ENCODE measurements around the gene OPN1SW.

Gene OPN1SW

DNA sequence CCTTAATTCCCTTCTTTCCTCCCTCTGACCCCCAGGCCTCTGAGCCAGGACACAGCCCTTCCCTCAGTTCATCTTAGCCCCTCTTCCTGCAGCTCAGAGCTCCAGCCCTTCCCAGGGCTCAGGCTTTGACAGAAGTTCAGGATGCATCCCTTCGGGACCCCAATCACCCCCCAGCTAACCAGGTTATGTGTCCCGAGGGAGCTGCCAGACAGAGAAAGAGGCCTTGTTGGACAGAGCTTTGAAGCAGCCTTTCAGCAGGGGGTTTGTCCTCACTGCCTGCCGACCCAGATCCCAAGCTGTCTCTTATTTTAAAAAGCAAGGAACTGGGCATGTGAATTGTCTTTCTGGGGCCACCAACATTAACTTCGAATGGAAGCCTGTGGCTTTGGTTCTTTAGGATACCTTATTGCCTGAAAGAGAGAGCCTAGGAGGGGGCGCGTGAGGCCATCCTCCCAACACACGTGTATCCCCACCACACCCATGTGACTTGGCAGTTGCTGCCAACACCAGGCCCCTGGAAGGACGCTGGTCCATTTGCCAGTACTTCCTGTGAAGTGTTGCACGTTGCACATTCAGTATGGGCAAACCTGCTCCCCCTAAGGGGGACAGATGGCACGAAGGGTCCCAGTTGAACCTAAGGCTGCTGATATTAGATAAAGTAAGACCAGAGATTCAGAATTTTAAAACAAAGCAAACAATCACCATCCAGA, 17.0 kb upstream of the OPN1SW start:
- no peak for DNase-seq

DNA sequence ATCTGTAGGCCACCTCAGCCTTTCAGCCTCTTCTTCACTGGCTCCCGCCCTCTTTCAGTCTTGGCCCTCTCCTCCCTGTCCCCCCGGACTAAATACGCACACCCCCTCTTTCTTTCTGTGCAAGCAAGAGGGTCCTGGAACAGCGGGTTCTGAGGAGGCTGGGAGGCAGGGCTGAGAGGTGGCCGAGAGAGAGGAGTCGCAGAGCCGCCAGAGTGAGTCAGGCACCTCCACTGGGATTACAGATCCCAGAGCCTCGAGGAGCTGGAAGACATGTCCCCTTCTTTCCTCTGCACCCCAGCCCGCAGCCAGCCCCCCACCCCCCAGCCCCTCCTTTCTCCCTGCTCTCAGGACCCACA, 16.4 kb upstream of the OPN1SW start:
- DNase-seq = no peak

DNA sequence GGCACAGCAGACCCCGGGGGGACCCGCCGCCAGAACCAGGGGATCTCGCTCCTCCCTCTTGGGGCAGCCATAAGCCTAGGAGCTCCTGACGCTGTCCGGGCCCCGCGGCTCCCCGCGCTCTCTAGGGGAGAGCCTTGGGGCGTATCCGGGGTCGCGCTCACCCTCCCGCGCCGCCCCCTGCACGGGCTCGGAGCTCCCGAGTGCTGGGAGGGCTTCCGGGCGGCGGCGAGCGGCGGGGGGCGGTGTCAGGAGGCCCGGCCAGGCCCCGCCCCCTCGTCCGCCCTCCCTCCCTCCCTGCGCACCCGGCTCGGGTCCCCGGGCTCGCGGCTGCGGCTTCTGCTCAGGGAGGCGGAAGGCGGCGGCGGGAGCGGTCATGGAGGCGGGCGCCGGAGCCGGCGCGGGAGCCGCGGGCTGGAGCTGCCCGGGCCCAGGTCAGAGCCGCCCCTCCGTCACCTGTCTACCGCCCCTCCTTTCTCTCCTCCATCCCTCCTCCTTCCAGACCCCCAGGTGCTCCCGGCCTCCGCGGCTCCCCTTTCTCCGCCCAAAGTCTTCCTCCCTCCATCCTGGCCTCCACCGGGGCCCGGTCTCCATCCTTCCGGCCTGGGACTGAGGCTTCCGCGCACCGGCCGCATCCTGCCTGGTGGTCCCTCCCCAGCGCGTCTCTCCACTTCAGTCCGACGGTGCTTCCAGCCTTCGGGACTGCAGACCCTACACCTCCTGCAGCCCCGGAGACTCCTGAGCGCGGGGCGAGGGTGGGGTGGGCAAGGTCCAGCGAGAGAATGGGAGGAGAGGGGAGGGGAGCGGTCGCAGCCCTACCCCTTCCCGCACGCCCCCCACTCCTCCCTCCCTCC, 15.8 kb upstream of the OPN1SW start, which contains the start of gene CCDC136:
TSS of gene CCDC136 (plus strand) at position 848 of the 851 bp plus-strand sequence. CDS start 444 bp downstream, outside the sequence.
- DNase-seq = no peak

DNA sequence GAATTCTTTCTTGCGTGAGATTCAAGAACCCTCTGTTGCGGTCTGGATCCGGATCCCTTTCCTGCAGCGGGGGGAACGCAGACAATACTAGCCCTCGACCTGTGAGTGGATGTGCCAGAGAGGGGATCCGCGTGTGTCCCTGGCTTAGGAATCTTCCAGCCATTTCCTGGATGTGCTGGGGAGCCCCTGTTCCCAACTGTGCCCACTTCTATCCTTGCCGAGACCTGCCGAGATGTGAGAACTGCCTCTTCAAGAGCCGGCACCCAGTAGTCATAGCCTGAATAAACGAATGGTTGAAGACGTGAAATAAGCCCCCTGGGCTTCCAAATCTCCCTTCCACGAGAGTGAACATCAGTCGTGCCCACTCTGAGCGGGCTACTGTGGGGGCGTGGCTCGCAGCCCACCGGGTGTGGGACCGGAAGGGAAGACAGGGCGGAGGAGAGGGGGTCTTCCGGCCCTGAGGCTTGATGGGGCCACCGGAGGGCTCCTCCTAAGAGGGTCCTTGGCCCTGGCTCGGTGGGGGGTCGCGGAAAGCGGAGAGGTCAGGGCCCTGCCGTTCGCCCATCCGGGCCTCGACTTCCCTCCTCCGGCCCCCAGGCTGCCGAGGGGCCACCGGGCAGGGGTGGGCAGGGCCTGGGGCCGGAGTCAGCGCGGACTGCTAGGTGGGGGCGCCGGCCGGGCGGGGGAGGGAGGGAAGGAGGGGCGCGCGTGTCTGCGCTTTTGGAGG, 14.9 kb upstream of the OPN1SW start:
- no peak for DNase-seq

DNA sequence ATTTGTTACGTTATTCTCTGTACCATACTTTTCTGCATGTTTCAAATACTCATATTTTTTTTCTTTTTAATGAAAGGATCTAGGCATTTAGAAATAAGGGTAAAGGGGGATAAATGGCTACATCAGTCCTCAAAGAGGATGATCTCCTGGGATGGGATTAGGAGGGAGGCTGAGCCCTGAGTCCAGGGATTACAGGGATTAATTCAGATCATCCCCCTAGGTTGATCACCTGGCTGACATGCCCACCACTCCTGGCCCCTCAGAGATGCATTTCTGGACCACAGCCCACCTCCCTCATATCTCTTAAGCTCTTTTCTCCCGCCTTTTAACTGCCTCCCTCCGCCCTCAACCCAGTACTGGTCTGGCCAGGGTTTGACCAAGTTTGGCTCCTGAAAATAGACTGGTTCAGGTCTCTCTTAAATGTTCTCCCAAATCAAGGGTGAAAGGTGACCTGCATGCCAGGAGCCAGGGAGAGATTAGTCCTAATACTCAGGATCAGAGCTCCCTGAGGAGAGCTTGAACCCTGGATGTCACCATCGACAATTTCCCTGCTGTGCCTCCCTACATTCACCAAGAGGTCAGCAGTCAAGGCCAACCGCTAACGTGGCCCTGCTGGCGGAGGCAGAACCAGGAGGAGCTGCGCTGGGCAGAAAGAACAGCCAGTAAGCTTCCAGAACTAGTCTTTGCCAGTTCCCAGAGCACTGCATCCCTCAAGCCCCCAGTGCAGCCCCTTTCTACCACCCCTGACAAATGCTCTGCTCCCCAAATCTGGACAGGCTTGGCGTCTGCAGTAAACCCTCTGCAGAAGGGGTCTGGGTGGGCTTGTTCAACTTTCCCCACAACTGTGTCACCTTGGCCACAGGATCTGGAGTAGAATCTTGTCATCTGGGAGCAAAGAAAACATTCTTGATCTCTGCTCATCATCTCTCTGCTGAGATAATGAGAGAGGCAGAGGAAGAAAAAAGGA, 13.1 kb upstream of the OPN1SW start:
- no peak for DNase-seq

DNA sequence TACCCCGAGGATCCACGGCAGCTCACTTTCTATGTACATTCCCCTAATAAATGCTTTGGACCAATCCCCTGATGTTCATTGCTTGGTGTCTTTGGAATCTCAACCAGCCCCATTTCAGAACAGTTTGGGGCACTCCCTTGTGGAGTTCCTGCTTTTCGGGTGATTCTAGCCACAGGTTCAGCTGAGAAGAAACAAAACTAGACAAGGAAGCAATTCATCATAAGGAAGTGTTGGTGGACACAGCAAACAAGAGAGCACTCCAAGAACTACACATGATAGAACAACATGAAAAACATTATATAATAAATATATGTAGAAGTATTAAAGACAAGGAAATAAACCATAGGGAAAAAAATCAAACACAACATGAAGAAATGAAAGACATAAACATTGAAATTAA, 10.1 kb upstream of the OPN1SW start:
- DNase-seq = no peak

DNA sequence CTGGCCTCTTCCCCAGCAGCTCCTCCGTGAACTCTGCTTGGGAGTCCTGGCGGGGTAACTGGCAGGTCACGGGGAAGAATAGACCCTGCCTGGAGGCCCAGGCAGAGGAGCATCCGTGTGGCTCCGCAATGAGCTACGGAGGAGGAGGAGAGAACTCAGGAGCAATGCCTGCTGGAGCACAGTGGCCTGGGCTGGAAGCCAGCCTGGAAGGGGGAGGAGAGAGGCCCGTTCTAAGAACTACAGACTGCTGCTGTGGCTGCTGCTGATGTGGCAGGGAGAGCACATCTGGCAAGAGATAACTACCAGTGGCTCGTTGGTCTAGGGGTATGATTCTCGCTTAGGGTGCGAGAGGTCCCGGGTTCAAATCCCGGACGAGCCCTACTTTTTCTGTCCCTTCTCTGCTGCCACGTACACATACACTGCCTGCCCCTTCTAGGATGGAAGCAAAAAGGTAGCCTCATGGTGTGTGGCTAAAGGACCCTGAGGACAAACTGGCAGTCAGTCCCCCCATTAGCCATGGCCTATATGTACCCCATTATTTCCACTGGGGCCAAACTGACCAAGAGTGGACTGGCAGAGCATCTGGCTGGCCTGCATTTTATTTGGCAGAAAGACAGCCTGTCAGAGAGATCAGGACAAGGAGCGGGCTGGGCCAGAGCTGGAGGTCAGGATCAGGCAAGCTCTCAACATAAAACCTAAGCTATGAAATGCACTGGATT, 7.7 kb upstream of the OPN1SW start:
- DNase-seq = no peak

DNA sequence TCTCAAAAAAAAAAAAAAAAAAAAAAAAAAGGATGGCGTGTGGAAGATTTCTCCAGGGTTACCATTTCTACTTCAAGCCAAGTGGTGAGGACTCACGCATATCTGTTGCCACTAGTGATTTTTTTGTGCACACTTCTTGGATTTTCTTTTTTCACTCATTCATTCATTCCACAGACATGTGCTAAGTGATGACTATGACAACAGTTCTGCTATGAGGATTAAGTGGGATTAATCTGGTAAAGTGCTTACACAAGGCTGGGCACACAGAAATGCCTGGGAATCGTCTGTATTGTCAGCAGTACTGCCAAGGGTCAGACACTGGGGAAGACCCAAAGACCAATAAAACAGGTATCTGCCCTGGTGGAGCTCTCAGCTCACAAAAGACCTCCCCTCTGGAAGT, 6.3 kb upstream of the OPN1SW start:
- DNase-seq = no peak

DNA sequence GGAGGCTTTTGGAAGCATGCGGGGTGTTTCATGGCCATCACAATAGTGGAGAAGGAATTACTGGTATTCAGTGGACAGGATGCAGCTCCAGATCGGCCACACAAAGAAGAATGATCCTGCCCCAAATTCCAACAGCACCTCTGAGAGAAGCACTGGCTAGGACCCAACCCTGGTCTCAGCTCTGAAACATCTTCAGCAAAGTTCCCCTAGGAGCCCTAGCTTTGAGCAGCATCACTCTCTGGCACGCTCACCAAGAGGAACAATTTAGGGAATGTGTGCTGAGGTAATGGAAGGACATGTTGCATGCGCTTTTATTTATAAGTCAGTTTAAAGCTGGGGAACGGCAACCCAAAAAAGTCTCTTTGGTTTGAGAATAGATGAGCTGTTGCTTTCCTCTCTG, 5.5 kb upstream of the OPN1SW start:
- DNase-seq = no peak

DNA sequence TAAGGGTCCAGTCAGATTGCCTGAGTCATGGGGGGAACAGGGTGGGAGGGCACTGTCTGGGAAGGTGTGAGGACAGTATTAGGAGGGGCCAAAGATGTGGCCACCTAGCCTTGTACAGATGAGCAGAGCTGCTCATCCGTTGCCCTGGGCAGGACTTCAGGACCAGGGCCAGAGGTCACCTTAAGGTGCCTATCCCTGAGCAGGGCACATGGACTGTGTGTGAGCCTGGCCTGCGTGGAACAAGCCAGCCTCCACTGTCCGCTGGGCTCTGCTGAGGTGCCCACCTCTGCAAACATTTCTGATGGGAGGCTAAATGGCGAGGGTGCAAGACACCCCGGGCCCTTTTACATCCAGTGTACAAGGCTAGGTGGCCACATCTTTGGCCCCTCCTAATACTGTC, 3.4 kb upstream of the OPN1SW start:
- DNase-seq = no peak

DNA sequence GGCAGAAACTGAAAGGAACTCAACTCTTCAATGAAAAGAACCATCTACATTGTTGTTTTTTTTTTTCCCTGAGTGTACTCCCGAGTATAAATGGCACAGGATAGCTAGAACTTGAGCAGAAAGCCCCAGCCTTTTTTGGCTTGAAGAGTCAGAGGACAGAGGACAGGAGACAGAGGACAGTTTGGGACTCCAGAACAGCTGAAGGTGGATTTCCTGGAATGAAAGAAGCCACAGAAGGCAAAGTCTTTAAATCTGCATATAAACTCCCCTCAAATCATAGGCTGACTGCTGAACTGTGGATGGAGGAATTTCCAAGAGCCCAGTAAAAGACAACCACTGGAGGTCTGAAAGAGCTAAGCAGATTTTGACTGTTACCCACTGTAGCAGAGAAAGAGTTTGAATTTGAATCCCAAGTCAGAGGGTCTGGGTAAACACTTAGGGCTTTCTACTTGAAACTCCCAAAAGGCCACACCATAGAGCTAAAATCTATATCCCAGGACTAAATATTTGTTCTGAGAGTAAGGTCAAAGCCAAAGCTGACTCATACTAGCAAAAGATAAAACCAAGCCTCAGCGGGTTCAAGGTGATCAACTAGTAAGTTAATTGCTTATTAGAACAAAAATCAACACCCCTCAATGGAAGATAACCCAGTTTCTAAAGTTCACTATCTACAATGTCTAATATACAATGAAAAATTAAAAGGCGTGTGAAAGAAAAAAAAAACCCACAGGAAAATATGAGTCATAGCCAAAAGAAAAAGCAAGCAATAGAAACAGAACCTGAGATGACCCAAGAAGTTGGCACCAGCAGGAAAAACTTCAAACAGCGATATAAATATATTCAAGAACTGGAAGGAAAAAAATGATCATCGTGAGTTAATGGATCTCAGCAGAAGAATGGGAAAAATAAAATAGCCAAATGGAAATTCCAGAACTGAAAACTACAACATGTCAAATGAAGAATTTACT, 1.8 kb upstream of the OPN1SW start:
- no peak for DNase-seq

DNA sequence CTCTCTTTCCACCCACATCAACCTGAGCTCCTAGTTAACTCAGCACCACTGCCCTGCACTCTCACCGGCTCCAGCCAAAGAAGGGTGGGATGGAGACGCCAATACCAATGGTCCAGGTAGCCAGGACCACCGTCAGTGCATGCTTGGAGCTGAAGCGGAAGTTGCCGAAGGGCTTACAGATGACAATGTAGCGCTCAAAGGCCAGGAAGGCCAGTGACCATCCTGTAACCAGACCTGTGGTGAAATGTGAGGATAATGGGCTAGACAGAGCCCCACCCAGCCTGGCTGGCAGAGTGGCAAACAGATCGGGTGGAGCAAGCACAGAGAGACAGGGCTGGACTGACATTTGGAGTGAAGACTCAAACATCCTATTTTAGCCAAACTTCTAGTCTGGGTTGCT, 673 bp downstream of the OPN1SW start:
- DNase-seq = no peak

DNA sequence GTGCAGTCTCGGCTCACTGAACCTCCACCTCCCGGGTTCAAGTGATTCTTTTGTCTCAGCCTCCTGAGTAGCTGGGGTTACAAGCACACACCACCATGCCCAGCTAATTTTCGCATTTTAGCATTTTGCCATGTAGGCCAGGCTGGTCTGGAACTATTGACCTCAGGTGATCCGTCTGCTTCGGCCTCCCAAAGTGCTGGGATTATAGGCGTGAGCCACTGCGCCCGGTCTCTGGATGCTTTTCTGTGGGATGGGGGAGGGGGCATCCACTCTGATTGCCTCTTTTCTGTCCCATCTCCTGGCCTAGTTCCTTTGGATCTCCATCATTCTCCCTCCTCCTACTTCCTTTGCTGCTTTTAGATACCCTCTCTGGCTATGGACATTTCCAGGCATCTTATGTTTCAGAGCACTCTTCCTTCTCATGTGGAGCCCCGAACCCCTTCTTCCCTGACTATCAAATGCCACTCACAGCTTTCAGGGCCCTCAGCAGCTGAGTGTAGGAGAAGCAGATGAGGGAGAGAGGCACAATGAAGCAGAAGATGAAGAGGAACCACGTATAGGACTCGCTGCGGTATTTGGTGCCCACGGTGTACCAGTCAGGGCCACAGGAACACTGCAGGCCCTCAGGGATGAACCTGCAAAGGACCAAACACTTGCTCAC, 1.4 kb downstream of the OPN1SW start:
- no peak for DNase-seq

DNA sequence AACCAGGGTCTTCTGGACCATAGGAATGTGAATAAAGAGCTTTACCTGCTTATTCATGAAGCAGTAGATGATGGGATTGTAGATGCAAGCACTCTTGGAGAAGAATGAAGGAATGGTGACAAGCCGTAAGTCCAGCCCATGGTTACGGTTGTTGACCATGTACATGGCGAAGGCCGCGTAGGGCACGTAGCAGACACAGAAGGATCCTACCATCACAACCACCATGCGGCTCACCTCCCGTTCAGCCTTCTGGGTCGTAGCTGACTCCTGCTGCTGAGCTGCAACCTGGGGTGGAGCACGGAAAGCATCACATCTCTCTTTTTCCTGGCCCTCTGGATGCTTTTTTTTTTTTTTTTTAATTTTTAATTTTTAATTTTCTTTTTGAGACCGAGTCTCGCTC, 2.0 kb downstream of the OPN1SW start:
- DNase-seq = no peak

DNA sequence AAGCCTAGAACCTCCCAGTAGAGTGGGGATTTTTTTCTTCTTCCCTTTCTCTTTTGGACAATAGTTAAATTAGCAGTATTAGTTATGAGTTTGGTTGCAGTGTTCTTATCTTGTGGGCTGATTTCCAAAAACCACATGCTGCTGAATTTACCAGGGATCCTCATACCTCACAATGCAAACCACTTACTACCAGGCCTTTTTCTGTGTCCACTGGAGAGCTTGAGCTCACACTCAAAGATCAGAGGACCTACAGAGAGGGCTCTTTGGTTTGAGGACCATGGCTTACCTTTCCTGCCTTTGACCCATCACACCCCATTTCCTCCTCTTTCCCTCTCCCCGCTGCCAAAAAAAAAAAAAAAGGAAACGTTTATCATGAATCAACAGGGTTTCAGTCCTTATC, 5.4 kb downstream of the OPN1SW start:
- no peak for DNase-seq

DNA sequence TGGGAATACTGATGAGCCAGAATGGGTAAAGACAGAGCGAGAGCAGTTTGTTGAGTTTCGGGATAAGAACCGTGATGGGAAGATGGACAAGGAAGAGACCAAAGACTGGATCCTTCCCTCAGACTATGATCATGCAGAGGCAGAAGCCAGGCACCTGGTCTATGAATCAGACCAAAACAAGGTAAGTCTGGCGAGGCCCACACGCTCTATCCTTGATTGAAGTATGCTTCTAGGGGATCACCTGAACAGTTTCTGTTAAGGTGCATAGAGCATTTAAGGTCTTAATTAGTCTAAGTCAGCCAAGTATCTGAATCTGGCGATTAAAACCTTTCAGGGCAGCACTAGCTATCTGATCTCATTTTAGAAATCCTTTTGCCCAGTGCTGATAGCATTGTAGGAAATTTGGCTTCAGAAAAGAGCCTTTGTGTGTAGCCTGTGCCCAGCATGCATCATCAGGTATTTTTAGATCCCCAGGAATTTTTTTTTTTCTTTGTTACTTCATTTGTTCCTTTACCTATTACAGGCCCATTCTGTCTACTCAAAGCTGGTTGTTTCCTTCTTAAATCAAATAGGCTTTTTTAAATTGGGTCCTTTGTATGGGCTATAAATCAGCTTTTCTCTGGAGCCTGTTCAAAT, 8.0 kb downstream of the OPN1SW start:
- DNase-seq = no peak

DNA sequence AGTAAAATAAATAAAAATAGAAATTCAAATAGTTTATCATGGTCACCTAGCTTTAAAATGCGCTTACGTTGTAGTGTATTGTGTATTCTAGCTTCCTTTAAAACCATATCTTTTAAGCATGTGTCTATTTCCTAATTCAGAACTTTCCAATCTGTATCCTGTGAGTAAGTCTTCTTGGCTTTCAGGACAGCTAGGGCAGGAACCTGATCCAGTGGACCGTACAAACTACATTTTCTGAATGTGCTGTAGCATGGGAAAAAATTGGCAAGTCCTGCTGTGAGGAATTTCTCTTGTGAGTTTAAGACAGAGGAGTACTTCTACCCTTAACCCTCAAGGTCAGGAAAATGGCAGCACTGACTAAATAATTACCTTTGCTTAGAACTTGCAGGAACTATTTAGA, 12.1 kb downstream of the OPN1SW start:
- DNase-seq = no peak

DNA sequence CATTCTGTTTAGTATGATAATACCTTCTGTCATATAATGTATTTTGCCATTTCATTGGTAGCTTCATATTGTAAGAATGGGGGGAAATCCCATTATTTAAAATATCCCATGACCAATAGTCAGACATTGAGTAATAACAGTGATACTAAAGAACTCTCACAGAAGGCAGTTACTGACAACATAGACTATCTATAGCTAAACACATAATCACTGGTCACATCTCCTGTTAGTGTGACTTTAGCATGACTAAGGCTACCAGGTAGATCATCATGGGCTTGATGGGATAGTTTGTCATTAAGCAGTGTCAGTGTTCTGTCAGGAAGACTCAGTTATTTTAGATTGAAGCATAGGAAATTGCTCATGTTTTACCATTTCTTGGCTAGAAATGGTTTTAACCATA, 16.4 kb downstream of the OPN1SW start:
- DNase-seq = no peak

DNA sequence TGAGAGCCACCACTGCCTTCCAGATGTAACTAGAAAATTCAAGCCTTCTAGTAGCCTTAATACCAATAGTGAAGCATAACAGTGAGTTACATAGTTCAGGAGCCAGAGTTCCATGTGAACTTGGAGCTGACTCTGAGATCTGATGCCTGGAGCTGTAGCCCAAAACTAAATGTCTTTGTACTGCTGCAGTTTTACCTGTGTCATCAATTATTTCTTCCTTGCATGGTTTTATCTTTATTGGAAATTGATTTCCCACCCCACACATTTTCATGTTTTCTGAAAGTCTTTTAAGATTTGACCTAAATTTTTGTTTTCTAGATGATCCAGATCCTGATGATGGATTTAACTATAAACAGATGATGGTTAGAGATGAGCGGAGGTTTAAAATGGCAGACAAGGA, 17.0 kb downstream of the OPN1SW start:
- no peak for DNase-seq

DNA sequence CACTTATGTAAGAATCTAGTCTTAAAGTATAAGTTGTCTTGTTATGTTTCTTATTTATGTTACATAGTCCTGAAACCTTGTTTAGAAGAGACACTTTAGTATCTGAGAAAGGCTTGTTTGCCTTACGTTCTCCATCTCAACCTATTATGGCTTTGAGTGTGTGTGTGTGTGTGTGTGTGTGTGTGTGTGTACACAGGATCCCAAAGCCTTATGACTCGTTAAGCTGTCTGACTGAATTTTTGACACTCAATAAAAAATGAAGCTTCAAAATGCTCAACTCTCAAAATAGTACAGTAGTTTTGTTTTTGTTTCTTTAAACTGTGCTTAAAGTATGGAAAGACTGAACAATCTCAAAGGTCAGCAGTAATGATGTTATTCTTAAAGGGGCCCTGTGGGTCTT, 18.4 kb downstream of the OPN1SW start:
- DNase-seq = no peak

Measured in KG1 (cell line).